Hepatocyte (in vitro differentiated cells): ENCODE data around the gene BACH1.

ENCODE experiments used
- EZH2 ChIP-seq: fragments of 200-600 bp; sonication (generic); IDR thresholded peaks from 2 replicates; pipeline ENCODE4 v1.6.1; 2016; ENCODE audit warnings: antibody characterized with exemption, mild to moderate bottlenecking, borderline replicate concordance
- TF ChIP-seq, protein P1 (sequence below): fragments of 200-600 bp; sonication (generic); IDR thresholded peaks from 2 replicates; pipeline ENCODE4 v1.5.1; 2016; ENCODE audit warnings: antibody characterized with exemption, mild to moderate bottlenecking; ENCODE audit not compliant: poor library complexity

DNA sequence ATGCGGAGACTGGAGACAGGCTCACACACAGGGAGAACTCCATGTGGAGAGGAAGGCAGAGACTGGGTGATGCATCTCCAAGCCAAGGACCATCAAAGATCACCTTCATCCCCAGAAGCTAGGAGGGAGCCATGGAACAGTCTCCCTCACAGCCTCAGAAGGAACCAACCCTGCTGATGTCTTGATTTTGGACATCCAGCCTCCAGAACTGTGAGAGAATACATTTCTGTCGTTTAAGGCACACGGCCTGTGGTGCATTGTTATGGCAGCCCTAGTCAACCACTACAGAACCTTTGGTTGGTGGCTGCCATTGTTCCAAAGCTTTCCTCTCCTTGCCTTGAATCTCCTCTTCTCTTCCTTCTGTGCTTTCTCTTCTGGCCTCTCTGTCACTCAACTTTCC lies 64.0 kb downstream of the BACH1 start:
- TF ChIP-seq, protein P1, sequence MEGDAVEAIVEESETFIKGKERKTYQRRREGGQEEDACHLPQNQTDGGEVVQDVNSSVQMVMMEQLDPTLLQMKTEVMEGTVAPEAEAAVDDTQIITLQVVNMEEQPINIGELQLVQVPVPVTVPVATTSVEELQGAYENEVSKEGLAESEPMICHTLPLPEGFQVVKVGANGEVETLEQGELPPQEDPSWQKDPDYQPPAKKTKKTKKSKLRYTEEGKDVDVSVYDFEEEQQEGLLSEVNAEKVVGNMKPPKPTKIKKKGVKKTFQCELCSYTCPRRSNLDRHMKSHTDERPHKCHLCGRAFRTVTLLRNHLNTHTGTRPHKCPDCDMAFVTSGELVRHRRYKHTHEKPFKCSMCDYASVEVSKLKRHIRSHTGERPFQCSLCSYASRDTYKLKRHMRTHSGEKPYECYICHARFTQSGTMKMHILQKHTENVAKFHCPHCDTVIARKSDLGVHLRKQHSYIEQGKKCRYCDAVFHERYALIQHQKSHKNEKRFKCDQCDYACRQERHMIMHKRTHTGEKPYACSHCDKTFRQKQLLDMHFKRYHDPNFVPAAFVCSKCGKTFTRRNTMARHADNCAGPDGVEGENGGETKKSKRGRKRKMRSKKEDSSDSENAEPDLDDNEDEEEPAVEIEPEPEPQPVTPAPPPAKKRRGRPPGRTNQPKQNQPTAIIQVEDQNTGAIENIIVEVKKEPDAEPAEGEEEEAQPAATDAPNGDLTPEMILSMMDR = no peak
- no peak for TF ChIP-seq EZH2
